Caco-2 (cell line): Measurements from ENCODE around the gene TLE5. TPM values are rescaled to one million over a fixed set of nuclear protein-coding genes. Genes with fewer than 3 reads are reported as not detected.

Experiments used
- BruUV-seq: library from RNA; stranded (reverse); fragments of 400-500 nt; replicated peaks from 2 replicates; lab custom pipeline; 2021; lab: Mats Ljungman, UMichigan
- CTCF ChIA-PET: fragments of 300-600 bp; sonication (Branson Sonifier 250); formaldehyde crosslinking; loops from one replicate; lab custom pipeline; 2022; ENCODE audit warnings: antibody characterized with exemption; lab: Charles Lee
- POLR2A ChIA-PET: fragments of 300-600 bp; sonication (Branson Sonifier 250); formaldehyde crosslinking; loops from one replicate; lab custom pipeline; 2022; ENCODE audit warnings: antibody characterized with exemption; lab: Charles Lee
- DNase-seq, 2 experiments: peaks; one replicate each; pipeline versions ENCODE4 v3.0.0 to v3.0.0-alpha.2; 2020 to 2022
- H3K27me3 ChIP-seq: replicated peaks from 2 replicates; pipeline ENCODE4 v1.6.0; 2011; ENCODE audit warnings: low read length; ENCODE audit not compliant: control insufficient read depth, insufficient read depth
- H3K36me3 ChIP-seq: 2 replicates; pipeline ENCODE4 v1.5.1; 2011; ENCODE audit warnings: low read length; ENCODE audit not compliant: control insufficient read depth, insufficient read depth
- H3K4me1 ChIP-seq: fragments of 250-450 bp; sonication (Bioruptor Pico); 2 replicates; pipeline ENCODE4 v1.5.1; 2020; ENCODE audit warnings: mild to moderate bottlenecking
- H3K4me3 ChIP-seq: 2 replicates; pipeline ENCODE4 v1.5.1; 2011; ENCODE audit warnings: low read depth, mild to moderate bottlenecking, control low read depth, low read length
- H3K9me3 ChIP-seq: fragments of 250-450 bp; sonication (Bioruptor Pico); 2 replicates; pipeline ENCODE4 v1.5.1; 2020; ENCODE audit warnings: mild to moderate bottlenecking, moderate library complexity
- H3K27ac Mint-ChIP-seq: one replicate; pipeline ENCODE4 v1.8.0; 2022; ENCODE audit warnings: mixed read lengths; ENCODE audit not compliant: unreplicated experiment
- H3K27me3 Mint-ChIP-seq: one replicate; pipeline ENCODE4 v1.8.0; 2022; ENCODE audit warnings: mixed read lengths; ENCODE audit not compliant: insufficient read depth, unreplicated experiment
- H3K36me3 Mint-ChIP-seq: one replicate; pipeline ENCODE4 v1.8.0; 2022; ENCODE audit warnings: mild to moderate bottlenecking, mixed read lengths; ENCODE audit not compliant: insufficient read depth, unreplicated experiment
- H3K4me1 Mint-ChIP-seq: one replicate; pipeline ENCODE4 v1.8.0; 2022; ENCODE audit warnings: low read depth, mixed read lengths; ENCODE audit not compliant: unreplicated experiment
- H3K4me3 Mint-ChIP-seq: one replicate; pipeline ENCODE4 v1.8.0; 2022; ENCODE audit warnings: mild to moderate bottlenecking, moderate library complexity, mixed read lengths; ENCODE audit not compliant: unreplicated experiment
- H3K9me3 Mint-ChIP-seq: one replicate; pipeline ENCODE4 v1.8.0; 2022; ENCODE audit warnings: mixed read lengths; ENCODE audit not compliant: unreplicated experiment
- CTCF ChIP-seq, 2 experiments: fragments of 200-600 bp in 1 of 2; IDR thresholded peaks; 1 replicate in 1 of 2; 2 replicates in 1 of 2; pipeline versions ENCODE4 v1.5.1 to v1.8.0; 2011 to 2022; ENCODE audit warnings: antibody characterized with exemption in 1 of 2, control low read depth in 1 of 2, inconsistent platforms in 1 of 2, low read depth in 1 of 2, low read length in 1 of 2, mild to moderate bottlenecking in 1 of 2, moderate library complexity in 1 of 2; ENCODE audit not compliant: insufficient read depth in 1 of 2, severe bottlenecking in 1 of 2, unreplicated experiment in 1 of 2
- intact Hi-C: fragments of 100-400 bp; cut with micrococcal nuclease; formaldehyde crosslinking; loops from one replicate; pipeline ENCODE4 v1.10.0; 2022; ENCODE audit not compliant: unreplicated experiment
- total RNA-seq: library from RNA; stranded (reverse); gene quantifications from 2 replicates; pipeline ENCODE4 v1.2.3, GENCODE V29; 2022

The TLE5 gene
- total RNA-seq, 1 experiment from 2014 or later: 132 TPM

- intact Hi-C loops: no loop called here
- ChIA-PET POLR2A (no interaction called here), CTCF (no interaction called here)
- TF ChIP-seq CTCF (IDR thresholded peaks at IDR 0.05; ENCODE audit: insufficient read depth in 1 of 2, low read depth in 1 of 2, low read length in 1 of 2, severe bottlenecking in 1 of 2, unreplicated experiment in 1 of 2): no peak
- Histone ChIP-seq H3K27me3 (no peaks in the 10 kb centered on the region), H3K4me1 (peaks cover 11% of the 10 kb centered on the region), H3K36me3 (no peaks in the 10 kb centered on the region), H3K4me3 (no peak overlapping the region), H3K9me3 (no peaks in the 10 kb centered on the region)
- H3K27ac Mint-ChIP-seq: no peak overlapping the region
- no peaks in the 10 kb centered on the region for H3K27me3 Mint-ChIP-seq
- H3K4me1 Mint-ChIP-seq: peaks cover 27% of the 10 kb centered on the region
- DNase-seq: no peak
- peaks cover 4% of the 10 kb centered on the region for H3K36me3 Mint-ChIP-seq
- no peak overlapping the region for H3K4me3 Mint-ChIP-seq
- no peaks in the 10 kb centered on the region for H3K9me3 Mint-ChIP-seq
- no TSS peak for BruUV-seq
Observed at GRCh38 chr19:3026768-3027167, 35.5 kb downstream of the TLE5 start.

DNA sequence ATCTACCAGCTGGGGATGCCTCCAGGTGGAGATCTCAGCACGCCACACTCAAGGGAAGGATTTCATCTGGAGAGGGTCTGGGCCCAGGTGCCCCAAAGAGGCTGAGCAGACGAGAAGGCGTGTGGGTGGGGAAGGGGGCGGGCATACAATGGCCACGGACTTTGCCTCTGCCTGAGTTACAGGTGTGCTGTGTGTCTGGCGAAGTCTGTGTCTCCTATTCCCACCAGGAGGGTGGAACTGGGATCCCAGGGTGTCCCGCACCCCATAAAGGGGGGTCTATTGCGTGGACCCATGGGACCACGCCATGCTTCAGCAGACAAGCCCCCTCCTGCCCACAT lies 36.8 kb downstream of the TLE5 start:
- Mint-ChIP-seq H3K27me3 (no peaks in the 10 kb centered on the region), H3K36me3 (peaks cover 4% of the 10 kb centered on the region), H3K4me3 (no peak overlapping the region), H3K9me3 (no peaks in the 10 kb centered on the region), H3K4me1 (peaks cover 20% of the 10 kb centered on the region), H3K27ac (no peak overlapping the region)
- H3K27me3 ChIP-seq: no peaks in the 10 kb centered on the region
- no peaks in the 10 kb centered on the region for H3K36me3 ChIP-seq
- TF ChIP-seq CTCF (IDR thresholded peaks at IDR 0.05; ENCODE audit: insufficient read depth in 1 of 2, low read depth in 1 of 2, low read length in 1 of 2, severe bottlenecking in 1 of 2, unreplicated experiment in 1 of 2): no peak
- no peaks in the 10 kb centered on the region for H3K9me3 ChIP-seq
- no peak for DNase-seq
- no TSS peak for BruUV-seq
- H3K4me3 ChIP-seq: no peak overlapping the region
- intact Hi-C loops: no loop called here
- ChIA-PET CTCF (no interaction called here), POLR2A (no interaction called here)
- peaks cover 3% of the 10 kb centered on the region for H3K4me1 ChIP-seq

GRCh38 chr19:3024870-3025548 lies 37.3 kb downstream of the TLE5 start:
- Histone ChIP-seq H3K27me3 (no peaks in the 10 kb centered on the region), H3K4me3 (no peak overlapping the region), H3K9me3 (no peaks in the 10 kb centered on the region), H3K36me3 (no peaks in the 10 kb centered on the region), H3K4me1 (no peaks in the 10 kb centered on the region; the same call in 1 of the 2 replicates)
- Mint-ChIP-seq H3K4me1 (peaks cover 14% of the 10 kb centered on the region), H3K4me3 (no peak overlapping the region), H3K27me3 (no peaks in the 10 kb centered on the region), H3K9me3 (no peaks in the 10 kb centered on the region), H3K36me3 (peaks cover 4% of the 10 kb centered on the region), H3K27ac (no peak overlapping the region)
- TF ChIP-seq CTCF (IDR thresholded peaks at IDR 0.05; ENCODE audit: insufficient read depth in 1 of 2, low read depth in 1 of 2, low read length in 1 of 2, severe bottlenecking in 1 of 2, unreplicated experiment in 1 of 2): no peak
- CTCF ChIA-PET: interaction anchor here (0.7 kb wide), 1 partner anchor 74 kb away, joined by 4 read pairs; no protein-coding TSS in a partner anchor
- intact Hi-C loops: no loop called here
- no peak for DNase-seq
- no TSS peak for BruUV-seq
- POLR2A ChIA-PET: no interaction called here
